ENCODE measurements around the gene CAPN3. TPM values are rescaled to one million over a fixed set of nuclear protein-coding genes. Genes with fewer than 3 reads are reported as not detected.
"Not testable (repeated sequence)": the region's sequence is repeated elsewhere in the genome, so short reads cannot be mapped to it uniquely, and the experiment has no call there.

CAPN3 gene
- 3.0 TPM for total RNA-seq

DNA sequence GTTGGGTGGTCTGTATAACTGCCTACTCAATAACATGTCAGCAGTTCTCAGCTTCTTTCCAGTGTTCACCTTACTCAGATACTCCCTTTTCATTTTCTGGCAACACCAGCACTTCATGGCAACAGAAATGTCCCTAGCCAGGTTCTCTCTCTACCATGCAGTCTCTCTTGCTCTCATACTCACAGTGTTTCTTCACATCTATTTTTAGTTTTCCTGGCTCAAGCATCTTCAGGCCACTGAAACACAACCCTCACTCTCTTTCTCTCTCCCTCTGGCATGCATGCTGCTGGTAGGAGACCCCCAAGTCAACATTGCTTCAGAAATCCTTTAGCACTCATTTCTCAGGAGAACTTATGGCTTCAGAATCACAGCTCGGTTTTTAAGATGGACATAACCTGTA lies at the start of gene CAPN3:
Gene CAPN3 (plus strand): TSS at position 253 of the 400 bp plus-strand sequence. CDS start 305 bp downstream, outside the sequence.
- no peak for DNase-seq (ENCODE audit: low read depth in 2 of 3, low spot score in 2 of 3)

DNA sequence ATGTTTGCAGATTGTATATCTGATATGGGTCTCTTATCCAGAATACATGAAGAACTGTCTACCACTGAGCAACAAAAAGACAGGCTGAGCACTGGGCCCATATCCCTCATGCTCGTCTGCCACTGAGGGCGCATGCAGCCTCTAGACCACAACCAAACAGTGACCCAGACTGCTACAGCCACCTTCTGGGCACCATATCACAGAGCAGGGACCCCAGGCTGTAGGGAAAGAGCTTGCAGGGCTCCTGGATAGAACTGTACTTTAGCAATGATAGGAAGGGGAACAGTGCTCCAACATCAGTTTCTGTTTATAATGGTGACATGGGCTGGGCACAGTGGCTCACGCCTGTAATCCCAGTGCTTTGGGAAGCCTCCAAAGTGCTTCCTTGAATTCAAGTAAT lies 45.8 kb upstream of the CAPN3 start:
- no peak for DNase-seq (ENCODE audit: low read depth in 2 of 3, low spot score in 2 of 3)

DNA sequence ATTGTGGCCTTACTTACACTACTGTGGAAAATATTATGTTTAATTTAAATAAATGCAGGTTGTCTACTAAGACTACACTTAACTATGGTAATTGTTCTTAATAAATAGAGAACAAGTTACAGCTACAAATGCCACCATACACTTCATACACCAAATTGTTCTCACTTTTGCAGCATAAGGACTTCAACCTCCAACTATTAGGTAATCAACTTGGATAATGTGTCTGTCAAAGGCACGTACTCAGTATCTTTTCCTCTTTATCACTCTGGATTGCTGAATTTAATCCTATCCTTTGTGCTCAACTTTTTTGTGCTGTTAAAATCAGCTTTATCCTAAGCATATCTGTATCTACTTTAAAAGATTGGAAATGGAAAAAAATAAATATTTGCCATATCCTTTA lies 44.5 kb upstream of the CAPN3 start:
- DNase-seq (ENCODE audit: low read depth in 2 of 3, low spot score in 2 of 3): no peak

DNA sequence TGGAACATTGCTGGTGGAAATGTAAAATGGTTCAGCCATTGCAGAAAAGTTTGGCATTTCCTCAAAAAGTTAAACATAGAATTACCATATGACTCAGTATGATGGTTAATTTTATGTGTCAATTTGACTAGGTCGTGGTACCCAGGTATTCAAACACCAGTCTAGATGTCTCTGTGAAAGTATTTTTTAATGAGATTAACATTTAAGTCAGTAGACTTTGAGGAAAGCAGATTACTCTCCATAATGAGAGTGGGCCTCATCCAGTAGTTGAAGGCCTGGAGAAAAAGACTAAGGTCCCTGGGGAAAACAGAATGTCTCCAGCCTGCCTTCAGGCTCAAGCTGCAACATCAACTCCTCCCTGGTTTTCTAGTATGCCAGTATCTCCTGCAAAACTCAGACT lies 43.8 kb upstream of the CAPN3 start:
- DNase-seq (ENCODE audit: low read depth in 2 of 3, low spot score in 2 of 3): no peak

DNA sequence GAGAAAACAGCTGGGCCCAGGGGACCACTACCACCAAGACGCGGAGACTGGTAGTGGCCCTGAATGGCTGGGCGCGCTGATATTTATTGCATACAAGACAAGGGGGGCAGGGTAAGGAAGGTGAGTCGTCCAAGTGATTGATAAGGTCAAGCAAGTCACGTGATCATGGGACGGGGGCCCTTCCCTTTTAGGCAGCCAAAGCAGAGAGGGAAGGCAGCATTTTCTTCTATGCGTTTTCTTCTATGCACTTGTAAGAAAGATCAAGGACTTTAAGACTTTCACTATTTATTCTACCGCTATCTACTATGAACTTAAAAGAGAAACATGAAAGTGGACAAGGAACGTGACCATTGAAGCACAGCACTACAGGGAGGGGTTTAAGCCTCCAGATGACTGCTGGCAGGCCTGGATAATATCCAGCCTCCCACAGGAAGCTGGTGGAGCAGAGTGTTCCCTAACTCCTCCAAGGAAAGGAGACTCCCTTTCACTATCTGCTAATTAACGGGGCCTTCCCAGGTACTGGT lies 43.0 kb upstream of the CAPN3 start:
- not testable (repeated sequence) for DNase-seq (ENCODE audit: low read depth in 2 of 3, low spot score in 2 of 3)

DNA sequence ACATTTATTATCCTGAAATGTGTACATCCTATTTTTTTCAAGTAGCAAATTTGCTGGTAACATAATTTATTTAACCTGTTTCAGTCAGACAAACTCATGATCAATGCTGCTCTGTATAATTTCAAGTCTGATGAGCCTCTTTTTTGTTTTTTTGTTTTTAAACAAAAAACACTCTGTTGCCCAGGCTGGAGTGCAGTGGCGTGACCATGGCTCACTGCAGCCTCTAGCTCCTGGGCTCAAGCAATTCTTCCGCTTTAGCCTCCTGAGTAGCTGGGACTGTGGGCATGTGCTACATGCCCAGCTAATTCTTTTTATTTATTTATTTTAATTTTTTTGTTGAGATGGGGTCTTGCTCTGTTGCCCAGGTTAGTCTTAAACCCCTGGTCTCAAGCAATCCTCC lies 40.1 kb upstream of the CAPN3 start:
- no peak for DNase-seq (ENCODE audit: low read depth in 2 of 3, low spot score in 2 of 3)

DNA sequence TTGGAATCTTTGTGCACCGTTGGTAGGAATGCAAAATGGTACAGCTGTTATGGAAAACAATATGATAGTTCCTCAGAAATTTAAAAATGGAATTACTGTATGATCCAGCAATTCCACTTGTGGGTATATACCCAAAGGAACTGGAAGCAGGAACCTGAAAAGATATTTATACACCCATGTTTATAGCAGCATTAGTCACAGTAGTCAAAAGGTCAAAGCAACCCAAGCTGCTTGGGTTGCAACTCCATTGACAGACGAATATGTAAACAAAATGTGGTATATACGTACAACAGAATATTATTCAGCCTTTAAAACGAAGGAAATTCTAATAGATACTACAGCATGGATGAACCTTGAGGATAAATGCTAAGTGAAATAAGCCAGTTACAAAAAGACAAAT lies 35.0 kb upstream of the CAPN3 start:
- DNase-seq (ENCODE audit: low read depth in 2 of 3, low spot score in 2 of 3): no peak

DNA sequence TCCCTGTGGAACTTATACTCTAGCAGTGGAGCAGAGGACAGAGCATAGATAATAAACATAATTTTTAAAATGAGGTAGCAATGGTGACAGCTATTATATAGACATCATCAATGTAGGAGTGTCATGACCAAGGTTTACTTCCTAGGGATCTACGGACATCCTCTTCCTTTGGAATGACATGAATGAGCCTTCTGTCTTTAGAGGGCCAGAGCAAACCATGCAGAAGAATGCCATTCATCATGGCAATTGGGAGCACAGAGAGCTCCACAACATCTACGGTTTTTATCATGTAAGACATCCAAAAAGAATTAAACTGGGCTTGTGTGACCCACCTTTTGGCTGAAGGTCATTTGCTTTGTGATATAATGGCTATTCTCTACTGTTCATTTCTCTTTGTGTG lies 30.1 kb upstream of the CAPN3 start:
- no peak for DNase-seq (ENCODE audit: low read depth in 2 of 3, low spot score in 2 of 3)

DNA sequence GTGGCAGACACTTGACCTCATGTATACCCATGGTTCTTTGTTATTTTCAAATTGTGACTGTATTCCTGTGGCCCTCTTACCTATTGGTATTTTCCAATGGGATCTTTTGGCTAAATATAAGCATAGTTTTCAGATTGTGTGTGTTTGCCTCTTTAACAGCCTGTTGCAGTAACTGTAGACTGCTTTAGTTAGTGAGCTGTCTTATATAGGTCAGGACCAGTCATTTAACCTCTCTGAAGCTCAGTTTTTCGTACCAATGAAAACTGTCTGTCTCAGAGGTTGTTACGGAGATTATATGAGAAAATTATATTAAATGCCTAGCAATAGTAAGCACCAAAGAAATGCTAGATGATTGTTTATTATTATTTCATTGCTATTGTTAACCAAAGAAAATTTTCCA lies 29.3 kb upstream of the CAPN3 start:
- DNase-seq (ENCODE audit: low read depth in 2 of 3, low spot score in 2 of 3): no peak

DNA sequence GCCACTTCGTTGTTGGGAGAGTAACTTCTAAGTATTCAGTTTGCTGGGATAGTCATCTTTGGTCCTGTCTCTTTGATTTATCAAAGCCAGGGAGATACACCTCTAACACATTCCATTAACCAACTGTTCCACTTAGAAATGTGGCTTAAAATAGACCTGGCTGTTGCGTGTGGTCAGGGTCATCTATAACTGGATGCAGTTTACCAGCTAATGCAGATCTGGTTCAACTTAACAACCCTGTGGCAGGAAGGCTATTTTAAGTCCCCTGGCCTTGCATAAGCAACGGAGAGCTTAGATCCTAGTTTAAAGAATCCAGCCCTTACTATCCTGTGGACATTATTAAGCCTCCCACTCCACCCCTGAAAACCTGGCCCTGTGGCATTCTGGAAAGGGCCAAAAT lies 28.1 kb upstream of the CAPN3 start:
- no peak for DNase-seq (ENCODE audit: low read depth in 2 of 3, low spot score in 2 of 3)

DNA sequence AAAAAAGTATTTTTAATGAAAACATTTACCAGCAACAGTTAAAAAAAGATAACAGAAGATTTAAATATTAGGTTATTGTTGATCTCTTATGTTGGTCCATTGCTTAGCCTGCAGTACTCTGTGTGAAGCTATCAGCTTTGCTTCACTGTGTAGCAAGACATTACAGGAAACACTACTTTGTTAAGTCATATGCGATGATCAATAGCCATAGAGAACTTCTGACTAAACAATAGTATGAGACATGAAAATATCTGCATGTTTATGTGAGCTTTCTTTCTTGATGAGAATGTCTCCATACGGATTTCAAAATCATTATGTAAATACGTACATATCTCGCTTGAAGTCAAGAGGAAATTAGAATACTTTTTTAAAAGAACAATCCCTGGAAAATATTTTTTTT lies 27.0 kb upstream of the CAPN3 start:
- no peak for DNase-seq (ENCODE audit: low read depth in 2 of 3, low spot score in 2 of 3)

DNA sequence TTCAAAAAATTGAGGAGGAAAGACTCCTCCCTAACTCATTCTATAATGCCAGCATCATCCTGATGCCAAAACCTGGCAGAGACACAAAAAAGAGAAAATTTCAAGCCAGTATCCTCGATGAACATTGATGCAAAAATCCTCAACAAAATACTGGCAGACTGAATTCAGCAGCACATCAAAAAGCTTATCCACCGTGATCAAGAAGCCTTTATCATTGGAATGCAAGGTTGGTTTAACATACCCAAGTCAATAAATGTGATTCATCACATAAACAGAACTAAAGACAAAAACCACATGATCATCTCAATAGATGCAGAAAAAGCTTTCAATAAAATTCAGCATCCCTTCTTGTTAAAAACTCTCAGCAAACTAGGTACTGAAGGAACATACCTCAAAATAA lies 24.2 kb upstream of the CAPN3 start:
- no peak for DNase-seq (ENCODE audit: low read depth in 2 of 3, low spot score in 2 of 3)

DNA sequence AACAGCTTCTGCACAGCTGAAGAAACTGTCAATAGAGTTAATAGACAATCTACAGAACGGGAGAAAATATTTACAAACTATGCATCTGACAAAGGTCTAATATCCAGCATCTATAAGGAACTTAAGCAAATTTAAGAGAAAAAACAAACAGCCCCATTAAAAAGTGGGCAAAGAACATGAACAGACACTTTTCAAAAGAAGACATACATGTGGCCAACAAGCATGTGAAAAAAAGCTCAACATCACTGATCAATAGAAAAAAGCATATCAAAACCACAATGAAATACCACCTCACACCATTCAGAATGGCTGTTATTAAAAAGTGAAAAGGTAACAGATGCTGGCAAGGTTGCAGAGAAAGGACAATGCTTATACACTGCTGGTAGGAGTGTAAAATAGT lies 22.7 kb upstream of the CAPN3 start:
- not testable (repeated sequence) for DNase-seq (ENCODE audit: low read depth in 2 of 3, low spot score in 2 of 3)

DNA sequence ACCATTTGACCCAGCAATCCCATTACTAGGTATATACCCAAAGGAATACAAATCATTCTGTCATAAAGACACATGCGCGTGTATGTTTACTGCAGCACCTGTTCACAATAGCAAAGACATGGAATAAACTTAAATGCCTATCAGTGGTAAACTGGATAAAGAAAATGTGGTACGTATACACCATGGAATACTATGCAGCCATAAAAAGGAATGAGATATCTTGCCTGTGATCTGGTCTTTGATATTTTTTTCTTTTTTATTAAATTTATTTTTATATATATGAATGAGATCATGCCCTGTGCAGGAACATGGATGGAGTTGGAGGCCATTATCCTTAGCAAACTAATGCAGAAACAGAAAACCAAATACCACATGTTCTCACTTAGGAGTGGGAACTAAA lies 22.2 kb upstream of the CAPN3 start:
- not testable (repeated sequence) for DNase-seq (ENCODE audit: low read depth in 2 of 3, low spot score in 2 of 3)

DNA sequence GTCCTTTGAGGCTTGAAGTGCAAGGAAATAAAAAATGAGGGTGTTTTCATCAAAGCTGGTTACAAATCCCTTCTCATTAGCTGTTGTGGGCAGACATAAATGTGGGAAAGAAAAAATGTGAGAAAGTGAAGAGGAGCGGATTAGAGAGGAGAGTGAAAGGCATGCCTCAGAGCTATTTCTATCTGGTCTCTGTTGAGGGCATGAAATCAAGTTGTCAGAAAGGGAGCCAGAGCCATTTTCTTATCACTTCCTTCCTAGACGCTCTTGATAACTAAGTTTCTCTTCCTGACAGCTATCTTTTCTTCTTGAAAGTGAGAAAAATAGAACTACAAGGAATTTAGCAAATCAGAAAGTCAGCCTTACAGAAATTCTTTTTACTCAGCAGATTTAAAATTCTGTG lies 20.8 kb upstream of the CAPN3 start:
- DNase-seq (ENCODE audit: low read depth in 2 of 3, low spot score in 2 of 3): no peak

DNA sequence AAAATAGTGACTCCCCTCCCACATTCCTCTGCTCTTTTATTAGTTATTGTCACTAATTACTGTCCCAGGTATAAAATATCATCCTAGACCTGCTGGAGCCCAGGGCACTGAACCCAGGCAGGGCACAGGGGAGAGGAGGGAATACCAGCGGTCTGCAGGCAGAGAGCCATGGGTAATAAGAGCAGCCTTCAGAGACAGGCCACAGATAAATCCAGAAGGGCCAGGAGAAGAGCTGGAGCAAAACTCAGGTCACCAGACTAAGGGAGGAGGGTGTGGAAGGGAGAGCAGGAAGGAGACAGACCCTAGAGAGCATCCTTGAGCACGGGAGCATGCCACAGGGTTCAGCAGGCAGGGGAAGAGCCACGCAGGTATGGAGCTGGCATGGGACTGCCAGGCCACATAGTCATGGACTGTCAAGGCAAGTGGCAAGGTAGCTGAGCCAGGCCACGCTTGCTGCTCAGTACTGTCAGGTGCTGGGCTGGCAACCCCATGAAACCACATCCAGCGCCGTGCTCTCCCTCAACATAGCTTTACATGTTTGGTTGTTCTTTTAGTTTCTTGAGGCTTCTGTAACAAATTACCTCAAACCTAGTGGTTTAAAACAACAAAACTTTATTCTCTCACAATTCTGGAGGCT lies 15.6 kb upstream of the CAPN3 start:
- DNase-seq (ENCODE audit: low read depth in 2 of 3, low spot score in 2 of 3): no peak

DNA sequence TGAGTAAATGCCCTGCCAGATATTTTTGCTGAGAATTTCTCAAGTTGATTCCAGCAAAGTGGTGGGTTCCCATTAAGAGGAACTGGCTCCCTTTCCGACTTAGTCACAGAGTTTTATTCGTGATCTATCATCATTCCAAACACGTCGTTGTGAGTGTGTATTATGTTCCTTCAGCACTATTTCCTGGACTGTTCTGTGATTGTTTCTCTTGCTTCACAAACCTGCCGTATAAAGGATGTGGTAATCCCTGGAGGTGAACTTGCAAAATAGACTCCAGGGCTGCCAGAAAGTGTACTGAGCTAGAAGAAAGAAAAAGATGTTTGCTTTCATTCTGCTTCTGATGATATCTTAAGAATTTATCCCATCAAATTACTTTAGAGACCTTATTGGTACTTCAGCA lies 14.5 kb upstream of the CAPN3 start:
- DNase-seq (ENCODE audit: low read depth in 2 of 3, low spot score in 2 of 3): no peak

DNA sequence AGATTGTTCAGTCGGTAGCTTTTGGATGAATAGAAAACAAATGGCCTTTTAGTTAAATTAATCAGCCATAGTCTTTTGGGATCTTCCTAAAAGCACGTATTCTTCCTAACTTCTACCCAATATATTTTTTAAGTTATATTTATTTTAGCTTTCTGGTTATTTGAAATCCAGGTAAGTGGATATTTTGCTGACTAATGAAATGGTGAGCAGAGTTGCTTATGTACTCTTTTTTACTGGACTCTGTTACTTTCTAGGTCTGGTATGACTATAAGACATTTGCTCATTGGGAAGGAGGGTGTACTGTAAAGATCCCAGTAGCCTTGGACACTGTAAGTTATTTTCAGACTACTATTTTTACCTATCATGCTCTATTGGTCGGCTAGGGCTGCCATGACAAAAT lies 13.8 kb upstream of the CAPN3 start:
- DNase-seq (ENCODE audit: low read depth in 2 of 3, low spot score in 2 of 3): no peak

DNA sequence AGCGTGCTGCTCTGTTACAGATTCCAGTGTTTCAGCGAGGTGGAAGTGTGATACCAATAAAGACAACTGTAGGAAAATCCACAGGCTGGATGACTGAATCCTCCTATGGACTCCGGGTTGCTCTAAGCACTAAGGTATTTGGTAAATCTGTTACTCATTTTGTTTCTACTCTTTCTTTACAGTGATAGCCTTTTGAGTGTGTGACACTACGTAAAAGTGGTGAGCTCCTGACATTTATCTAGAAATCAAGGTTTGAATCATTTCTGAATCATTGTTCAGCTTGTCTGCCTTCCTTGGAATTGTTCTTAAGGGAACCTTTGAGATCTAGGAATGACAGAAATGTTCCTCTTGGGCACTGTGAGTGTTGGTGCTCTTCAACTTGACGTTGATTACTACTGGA lies 11.2 kb upstream of the CAPN3 start:
- no peak for DNase-seq (ENCODE audit: low read depth in 2 of 3, low spot score in 2 of 3)

DNA sequence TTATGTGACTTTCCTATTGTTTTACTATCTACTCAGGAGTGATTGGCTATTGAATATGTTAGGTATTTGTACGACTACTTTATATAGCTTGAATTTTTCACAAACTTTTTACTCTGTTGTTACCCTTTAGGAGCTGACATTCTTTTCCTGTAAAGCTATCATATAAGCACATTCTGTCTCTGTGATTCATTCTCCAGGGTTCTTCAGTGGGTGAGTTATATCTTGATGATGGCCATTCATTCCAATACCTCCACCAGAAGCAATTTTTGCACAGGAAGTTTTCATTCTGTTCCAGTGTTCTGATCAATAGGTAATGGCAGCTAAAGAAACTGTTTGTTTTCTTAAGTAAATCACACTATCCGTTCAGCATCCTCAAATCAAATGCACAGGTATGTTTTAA lies 10.1 kb upstream of the CAPN3 start:
- no peak for DNase-seq (ENCODE audit: low read depth in 2 of 3, low spot score in 2 of 3)

DNA sequence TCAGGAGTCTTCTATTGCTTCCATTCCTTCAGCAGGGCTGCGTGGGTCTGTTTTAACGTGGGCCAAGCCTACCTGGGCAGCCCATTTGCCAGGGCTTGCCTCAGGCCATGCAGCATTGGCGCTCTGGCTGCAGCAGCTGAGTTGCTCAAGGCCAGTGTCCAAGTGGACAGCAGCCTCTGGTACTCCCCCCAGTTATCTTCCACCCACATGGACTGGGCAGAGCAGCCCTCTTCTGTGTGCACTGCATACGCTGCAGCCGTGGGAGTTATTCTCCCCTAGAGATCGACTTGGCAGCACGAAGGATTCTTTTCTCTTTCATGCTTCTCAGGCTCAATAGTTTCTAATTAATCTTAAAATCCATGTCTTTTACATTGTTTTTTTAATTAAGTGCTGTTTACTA lies 6.9 kb upstream of the CAPN3 start:
- no peak for DNase-seq (ENCODE audit: low read depth in 2 of 3, low spot score in 2 of 3)

DNA sequence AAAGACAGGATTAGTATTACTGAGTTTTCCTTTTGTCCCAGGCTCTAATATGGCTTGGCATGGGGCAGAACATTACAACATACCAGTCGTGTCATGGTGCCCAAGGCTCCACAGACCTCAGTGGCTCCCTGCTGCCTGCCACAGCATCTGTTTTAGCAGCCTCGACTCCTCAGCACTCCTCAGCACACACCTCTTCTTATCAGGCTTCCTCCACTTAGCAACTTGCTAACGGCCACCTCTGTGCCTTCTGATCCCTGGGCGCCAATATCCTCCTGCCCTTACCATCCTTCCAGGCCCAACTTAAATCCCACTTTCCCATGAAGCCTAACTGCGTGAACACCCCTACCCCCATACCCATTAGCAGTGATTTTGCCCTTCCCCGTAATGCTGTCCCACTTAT lies 6.2 kb upstream of the CAPN3 start:
- DNase-seq (ENCODE audit: low read depth in 2 of 3, low spot score in 2 of 3): no peak

DNA sequence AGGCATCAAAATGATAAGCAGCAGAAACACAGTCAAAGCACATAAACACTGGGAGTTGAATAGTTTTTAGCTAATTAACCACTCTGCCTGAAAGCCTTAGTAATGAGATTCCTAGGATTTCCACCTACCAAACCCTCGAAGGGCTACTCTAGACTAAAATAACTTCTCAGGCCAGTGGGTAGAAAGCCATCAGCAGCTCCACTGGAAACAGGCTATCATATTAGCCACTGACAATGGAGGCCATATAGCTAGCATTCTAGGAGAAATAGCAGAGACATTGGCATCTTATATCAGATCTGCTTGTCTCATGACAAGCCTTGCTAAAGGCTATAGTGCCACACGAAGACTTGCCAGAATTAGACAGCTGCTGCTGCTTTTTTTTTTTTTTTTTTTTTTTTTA lies 4.5 kb upstream of the CAPN3 start:
- no peak for DNase-seq (ENCODE audit: low read depth in 2 of 3, low spot score in 2 of 3)
